ENCODE results near the gene CTXN3.
"Not testable (repeated sequence)": the region's sequence is repeated elsewhere in the genome, so short reads cannot be mapped to it uniquely, and the experiment has no call there.

CTXN3 gene

DNA sequence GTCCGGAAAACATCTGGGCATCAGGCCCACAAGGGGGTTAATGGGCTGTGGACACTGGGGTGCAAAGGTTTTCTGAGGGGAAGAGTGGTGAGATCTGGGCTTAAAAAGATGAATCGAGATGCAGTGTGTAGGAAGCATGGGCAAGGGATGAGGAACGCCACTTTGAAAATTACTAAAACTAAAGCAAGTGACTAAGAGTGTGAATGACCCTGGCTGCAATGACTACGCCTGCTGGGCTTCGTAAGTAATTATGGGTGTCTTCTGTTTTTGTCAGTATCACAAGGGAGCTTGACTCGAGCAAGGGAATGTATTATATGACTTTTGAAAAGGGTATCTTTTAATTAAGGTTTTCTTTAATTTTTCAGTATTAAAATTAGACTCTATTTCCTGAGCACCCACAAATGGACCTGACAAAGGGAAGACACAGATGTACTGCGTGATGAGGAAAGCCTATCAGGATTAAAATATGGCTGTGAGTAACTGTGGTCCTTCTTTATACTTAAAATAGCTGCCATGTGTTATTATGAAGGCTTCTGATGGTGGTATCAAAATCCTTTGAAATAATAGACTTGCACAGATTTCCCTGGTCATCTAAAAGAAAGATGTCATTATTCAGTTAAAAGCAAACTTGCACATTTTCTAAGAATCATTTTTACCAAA, 4.2 kb downstream of the CTXN3 start:
- DNase-seq (ENCODE audit: low read depth), result no peak

DNA sequence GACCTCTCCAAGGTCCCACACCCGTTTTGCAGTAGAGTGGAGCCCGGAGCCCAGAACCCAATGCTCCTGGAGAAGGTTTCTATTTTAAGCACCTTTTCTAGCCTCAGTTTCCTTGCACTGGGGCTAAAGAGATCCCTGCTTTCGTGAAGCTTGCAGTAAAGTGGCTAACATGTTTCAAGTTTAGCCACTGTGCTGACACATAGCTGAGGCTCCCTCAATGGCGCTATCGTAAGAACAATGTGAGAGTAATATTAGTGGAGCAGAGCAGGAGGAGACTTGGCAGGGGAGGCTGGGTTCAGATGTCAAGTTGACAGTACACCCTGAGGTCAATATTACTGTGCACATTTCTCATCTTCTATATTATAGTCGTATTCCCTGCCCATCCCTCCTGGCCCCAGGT, 7.9 kb downstream of the CTXN3 start:
- DNase-seq (ENCODE audit: low read depth), result no peak

DNA sequence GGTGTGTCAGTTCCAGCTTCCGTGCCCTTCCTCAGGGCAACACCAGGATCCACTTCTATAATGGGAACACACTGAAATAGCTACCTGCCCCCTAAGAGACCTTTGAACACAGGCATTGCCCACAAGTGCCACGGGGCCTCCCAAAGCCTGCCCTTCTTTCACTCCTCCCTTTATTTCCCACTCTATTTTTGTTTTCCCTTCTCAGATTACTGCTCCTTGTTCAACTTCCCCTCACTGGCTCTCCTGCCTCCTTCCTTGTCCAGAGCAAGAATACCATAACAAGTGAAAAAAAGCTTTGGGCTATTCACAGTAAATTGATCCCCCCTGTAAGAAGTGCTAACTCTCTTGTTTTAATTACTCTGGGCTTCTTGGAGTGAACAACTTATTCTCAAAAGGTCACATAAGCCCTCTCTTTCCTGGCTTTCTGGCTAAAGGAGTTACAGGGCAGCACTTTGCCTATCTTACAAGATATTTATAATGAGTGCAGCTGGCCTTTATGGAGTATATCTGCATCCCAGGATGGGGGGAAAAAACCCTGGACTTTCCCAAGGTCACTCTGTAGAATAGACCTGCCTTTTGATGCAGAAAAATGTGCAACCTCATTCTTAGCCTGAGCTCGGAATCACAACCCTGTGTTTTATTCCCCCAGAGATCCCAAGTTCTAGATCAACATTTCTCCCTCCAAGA, 11.3 kb downstream of the CTXN3 start:
- DNase-seq (ENCODE audit: low read depth), result no peak

DNA sequence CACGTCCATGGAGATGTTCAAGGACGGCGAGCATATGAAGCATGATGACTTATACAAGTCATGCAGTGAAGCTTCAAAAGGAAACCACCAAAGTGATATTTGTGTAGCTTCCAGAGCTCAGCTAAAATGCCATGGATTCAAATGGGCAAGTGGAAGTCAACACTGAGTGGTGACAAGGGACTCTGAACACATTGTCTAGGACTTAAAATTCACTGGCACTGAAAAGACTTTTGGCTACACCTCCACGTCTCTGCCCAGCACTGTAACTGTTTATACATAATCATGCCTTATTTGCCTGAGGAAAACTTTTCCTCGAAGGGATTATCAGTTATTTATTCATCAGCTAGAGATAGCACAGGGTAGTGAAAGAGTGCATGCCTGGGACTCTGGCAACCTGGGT, 15.2 kb downstream of the CTXN3 start:
- DNase-seq (ENCODE audit: low read depth), result no peak

DNA sequence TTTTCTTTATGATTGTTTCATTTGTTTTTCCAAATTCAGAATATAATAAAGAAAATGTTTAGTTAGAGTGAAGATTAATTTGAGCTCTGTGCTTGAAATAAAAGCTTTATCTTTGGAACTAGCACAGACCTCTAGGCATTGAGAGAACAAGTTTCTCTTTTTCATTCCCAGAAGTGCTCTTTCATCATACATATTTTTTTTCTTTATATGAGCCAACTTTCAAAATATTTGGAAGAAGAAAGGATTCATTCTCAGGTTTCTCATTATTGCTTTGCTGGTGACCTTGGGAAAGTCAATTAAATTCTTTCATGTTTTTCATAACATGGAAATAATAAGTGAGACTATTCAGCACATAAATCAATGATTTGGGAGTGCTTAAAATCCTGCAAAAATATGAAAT, 16.8 kb downstream of the CTXN3 start:
- DNase-seq (ENCODE audit: low read depth), result no peak

DNA sequence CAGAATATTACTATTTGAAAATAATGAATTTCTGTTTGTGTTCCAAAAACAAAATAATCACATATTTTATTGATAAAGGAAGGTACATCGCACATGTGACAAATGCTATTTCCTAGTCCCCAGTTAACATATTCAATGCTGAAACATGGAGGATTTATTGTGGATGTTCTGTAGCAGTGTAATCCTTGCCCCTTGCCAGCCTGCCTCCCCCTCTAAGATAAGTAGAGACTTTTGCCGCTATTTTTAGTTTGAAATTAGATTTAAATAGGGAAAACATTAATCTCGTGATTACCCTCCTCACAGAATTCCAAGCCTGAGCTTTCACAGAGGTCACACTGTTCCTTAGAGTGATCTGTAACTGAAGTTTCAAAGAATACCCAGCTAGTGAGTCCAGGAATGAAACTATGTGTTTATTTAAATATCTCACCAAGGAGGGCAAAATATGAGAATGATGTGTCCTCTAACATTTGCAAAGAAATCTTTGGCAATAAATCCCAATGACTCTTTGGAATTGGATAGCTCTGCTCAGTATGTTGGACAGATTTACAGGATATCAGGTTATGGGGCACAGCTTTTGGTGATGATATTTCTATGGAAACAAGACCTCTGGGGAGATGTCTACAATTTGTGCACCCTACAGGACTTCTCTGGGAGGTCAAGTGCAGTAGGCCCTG, 17.3 kb downstream of the CTXN3 start:
- DNase-seq (ENCODE audit: low read depth), result no peak

DNA sequence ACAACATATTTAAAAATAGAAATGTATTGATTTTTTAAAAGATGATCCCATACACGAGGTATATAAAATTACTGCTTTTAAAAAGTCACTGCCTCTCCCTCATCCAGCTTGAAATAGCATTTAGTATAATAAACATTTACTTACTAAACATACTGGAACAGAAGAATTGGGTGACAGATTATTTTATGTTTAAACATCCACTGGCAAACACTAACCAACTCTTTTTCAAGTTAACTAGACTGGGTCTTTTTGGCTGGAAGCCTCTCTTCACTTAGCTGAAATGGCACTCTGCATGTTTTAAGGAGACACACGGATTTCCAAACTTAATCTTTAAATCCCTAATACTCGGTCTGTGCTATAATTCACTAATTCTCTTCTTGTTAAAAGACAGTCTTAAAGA, 19.0 kb downstream of the CTXN3 start:
- DNase-seq (ENCODE audit: low read depth), result no peak

DNA sequence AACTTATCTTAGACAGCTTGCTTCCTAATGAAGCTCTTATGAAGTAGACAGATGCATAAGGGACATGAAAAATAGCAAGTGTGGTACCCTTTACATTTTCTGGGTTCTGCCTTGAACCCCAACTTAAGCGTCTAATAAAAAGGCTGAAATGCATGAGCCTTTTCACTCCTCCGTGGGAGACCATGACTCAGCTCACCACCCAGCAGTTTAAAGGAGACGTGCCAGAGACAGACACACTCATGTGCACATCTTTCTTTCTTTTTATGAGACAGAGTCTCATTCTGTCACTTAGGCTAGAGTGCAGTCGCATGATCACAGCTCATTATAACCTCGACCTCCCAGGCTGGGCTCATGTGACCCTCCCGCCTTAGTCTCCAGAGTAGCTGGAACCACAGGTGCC, 22.3 kb downstream of the CTXN3 start:
- no peak for DNase-seq (ENCODE audit: low read depth)

DNA sequence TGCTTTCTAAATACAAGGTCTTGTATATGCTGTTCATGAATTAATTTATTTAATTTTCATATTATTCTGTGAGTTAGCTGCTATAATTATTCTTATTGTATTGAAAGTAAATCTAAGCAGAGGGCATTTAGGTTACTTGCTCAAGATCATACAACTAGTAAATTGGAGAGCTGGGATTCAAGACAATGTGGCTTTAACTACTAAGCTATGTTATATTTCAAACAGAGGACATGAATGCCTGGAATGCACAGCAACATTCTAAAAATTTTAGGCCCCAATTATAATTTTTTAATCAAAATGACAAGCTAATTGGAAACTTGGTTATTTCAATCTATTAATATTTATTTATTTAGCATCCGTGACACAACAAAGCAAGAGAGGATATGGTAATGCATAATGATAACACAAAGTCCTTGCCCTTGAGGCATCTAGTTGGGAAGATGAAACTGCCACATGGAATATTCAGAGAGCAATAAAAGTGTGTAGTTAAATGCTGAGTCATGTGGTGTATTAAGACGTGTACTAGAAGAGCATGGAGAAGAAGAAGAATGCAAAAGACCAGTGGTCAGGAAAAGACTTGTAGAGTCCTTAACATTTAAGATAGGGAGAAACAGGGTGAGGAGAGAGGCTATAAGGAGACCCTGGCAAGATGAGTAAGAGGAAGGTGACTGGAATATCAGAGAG, 24.4 kb downstream of the CTXN3 start:
- no peak for DNase-seq (ENCODE audit: low read depth)

DNA sequence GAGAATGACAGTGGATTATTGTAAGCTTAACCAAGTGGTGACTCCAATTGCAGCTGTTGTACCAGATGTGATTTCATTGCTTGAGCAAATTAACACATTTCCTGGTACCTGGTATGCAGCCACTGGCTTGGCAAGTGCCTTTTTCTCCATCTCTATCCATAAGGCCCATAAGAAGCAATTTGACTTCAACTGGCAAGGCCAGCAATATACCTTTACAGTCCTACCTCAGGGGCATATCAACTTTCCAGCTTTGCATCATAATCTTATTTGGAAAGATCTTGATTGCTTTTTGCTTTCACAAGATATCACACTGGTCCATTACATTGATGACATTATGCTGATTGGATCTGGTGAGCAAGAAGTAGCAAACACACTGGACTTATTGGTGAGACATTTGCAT, 28.1 kb downstream of the CTXN3 start:
- DNase-seq (ENCODE audit: low read depth), result not testable (repeated sequence)

DNA sequence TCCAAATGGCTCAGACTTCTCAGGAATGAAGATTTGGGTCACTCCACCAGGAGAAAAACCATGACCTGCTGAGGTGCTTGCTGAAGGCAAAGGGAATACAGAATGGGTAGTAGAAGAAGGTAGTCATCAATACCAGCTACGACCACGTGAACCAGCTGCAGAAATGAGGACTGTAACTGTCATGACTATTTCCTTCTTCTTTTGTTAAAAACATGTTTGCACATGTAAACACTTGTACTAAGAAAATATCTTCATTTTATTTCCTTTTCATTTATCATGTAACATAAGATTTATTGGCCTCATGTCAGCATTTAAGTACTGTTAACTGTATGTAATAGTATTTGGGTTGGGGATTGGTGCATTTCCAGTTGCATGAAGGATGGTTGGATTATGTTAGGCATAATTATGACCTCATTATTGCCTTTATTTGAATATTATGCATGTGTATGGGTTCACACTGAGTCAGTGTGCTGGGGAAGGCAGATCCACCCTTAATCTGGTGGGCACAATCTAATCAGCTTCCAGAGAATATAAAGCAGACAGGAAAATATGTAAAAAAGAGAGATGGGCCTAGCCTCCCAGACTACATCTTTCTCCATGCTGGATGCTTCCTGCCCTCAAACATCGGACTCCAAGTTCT, 30.9 kb downstream of the CTXN3 start:
- not testable (repeated sequence) for DNase-seq (ENCODE audit: low read depth)

DNA sequence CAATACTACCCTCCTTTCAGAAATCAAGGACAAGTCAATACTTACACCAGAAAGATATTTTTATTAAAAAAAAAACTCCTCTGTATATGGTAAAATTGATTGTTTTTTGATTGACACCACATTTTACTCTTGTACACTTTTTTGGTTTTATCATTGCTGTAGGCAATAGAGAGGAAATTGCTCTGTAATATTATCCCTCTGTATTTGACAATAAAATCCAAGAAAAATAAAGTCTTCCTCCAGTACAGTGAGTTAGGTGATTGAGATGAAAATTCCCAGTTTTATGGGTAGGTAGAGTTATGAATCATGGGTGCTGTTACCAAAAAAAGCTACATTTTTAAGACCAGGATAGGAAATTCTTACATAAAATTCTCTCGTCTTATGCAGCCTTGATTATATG, 31.7 kb downstream of the CTXN3 start:
- no peak for DNase-seq (ENCODE audit: low read depth)

DNA sequence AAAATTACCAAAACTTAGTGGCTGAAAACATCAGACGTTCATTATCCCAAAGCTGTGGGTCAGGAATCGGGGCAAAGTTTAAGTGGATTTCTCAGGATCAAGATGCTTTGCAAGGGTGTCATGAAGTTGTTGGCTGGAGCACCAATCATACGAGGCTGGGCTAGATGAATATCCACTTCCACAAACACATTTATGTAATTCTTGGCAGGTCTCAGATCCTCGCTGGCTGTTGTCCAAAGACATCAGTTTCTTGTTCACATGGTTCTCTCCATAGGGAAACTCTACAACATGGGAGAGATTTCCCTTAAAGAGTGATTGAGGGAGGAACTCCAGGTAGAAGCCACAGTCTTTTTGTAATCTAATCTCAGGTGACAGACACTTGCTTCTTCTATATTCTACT, 34.1 kb downstream of the CTXN3 start:
- no peak for DNase-seq (ENCODE audit: low read depth)

DNA sequence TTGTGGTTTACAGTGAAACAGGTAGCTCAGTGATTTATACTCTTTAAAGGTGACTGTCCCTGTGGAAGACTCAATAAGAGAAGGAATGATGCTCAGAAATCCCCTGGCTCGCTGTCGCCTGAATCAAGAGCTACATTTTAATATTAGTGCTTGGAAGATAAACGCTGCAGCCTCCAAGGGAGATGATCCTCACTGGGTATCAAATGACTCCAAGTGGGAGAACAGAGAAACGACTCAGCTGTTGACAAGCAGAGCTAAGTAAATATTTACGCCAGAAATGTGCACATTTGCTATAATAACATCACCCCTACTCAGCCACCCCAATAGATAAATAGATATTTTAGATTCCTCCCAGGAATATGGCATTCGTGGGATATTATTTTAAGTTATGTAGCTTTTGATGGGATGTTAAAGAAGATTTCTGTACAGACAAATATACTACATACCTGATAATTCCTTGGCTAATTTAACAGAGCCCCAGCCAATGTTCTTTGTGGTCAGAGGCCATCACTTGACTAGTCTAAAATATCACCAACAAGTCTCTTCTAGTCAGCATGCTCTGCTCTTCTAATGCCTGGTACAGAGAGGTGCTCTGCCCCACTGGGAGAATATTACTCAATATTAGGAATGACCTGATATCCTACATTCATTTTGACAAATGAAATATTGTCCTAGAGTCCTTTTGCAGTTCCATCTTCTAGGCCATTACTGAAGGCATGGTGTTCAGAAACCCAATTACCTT, 36.0 kb downstream of the CTXN3 start:
- DNase-seq (ENCODE audit: low read depth), result no peak

DNA sequence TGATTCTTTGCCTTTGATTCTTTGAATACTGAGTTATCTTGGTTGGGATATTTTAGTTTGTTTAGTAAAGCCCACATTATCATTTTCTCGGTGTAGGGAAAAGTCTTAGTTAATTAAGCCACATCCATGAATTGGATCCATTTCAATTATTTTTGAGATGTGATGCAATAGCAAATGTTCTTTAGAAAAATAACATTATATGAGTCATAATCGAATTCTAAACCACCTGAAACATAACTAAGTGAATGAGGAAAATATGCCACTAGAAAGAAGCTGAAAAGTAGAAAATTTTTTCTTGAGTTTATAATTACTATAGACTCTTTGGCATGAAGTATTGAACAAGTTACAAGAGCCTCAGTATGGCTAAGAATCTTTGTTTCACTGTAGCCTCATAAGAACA, 36.8 kb downstream of the CTXN3 start:
- no peak for DNase-seq (ENCODE audit: low read depth)

DNA sequence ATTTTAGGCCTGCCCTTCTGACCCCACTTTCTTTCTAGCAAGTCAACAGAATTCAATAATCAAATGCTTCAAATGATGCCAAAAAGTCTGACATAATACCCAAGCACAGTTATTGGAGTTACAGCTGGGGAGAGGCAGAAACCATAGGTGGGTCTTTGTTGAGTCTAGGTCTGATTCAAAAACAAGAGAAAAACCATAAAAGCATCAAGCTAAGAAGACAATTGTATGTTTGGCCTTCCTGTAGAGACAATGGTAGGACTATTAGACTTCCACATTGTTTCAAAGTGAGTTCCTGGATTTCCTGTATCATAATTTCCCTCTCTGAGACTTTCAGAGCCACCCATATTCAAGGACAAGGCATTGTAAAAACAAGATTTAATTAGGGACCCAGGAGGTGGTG, 37.5 kb downstream of the CTXN3 start:
- DNase-seq (ENCODE audit: low read depth), result no peak

DNA sequence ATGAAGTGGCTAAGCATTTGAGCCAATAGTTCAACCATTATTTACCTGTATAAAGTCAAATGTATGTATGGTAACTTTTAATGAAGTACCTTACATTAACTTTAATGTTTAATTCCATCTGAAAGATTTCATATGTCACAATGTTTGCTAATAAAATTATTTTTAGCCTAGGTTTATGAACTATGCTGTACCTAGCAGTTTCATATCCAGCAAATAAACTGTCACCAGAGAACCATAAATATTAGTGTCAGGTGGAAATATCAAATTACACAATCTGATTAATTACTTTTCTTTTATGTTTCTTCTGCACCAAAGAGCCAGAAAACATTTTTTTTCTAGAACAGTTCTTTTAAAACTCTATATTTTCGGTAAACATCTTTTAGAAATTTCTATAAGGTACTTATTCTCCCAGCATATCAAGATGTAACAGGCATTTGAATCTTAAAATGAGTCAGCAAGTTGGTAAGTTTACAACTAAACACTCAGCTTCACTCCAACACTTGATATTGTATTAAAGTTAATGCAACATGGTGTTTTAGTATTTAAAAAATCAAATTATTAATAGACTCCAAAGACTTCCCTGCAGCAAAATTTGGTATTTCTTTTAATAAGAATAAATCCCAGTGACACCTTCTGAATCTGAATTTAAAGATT, 45.8 kb downstream of the CTXN3 start:
- DNase-seq (ENCODE audit: low read depth), result no peak

DNA sequence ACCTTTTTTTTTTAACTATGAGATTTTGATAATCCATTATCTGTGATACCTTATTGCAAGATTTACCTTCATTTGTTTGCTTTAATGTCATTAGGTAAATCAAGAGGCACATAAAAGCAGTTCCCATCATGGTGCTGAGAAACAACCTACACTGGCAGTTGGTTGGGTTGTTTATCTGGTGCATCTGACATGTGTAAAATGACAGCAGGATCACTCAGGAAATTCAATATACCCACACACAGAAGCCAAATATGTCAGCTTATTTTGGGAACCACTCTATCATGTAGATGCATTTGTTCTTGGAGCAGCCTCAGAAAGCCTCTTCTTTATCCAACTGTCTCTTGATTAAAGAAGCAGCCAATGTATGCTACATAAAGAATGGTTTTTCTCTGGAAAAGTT, 46.5 kb downstream of the CTXN3 start:
- DNase-seq (ENCODE audit: low read depth), result no peak

DNA sequence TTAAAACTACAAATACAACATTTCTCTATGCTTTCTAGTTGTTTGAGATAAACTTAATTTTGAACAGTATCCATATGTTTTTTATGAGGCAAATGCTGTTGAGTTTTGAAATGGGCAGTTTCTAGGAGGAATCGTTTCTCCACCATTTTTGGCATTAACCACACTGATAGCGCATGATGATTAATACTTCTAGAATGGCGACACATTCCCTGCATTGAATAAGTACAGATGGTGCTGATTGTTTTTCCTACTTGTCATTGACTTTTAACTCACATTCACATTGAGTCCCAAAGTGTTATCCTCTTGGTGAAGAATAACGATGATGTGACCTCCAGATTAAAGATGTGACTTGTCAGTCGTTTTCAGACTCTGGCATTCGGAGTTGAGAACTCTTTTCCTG, 47.8 kb downstream of the CTXN3 start:
- DNase-seq (ENCODE audit: low read depth), result no peak

DNA sequence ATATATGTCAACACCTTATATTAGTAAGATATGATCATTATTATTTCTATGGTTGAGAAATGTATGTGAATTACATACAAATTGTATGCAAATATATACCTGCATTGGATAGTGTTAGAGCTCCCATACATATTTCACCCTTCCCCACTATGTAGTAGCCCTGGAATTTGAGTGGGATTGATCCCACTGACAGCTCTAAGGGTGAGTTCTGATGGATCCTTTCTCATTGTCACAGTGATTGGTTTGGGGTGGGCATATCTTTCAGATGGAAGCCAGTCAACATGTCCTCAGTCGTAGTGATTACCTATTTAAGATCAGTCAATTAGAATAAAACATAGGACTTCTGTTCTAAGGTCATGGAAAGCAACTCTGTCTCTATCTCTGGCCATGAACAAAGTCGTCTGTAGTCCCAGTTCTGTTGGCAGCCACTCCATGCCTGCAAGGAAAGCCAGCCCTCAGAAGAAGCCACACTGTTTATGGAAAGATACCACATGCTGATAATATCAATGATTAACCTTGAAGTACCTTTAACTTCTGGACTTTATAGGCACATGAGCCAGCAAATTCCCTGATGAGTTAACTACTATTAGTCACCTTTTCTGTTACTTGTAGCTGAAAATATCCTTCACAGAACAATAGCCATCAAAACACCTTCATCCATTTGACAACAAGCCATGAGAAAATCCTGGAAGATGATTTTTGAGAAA, 49.2 kb downstream of the CTXN3 start:
- DNase-seq (ENCODE audit: low read depth), result no peak

DNA sequence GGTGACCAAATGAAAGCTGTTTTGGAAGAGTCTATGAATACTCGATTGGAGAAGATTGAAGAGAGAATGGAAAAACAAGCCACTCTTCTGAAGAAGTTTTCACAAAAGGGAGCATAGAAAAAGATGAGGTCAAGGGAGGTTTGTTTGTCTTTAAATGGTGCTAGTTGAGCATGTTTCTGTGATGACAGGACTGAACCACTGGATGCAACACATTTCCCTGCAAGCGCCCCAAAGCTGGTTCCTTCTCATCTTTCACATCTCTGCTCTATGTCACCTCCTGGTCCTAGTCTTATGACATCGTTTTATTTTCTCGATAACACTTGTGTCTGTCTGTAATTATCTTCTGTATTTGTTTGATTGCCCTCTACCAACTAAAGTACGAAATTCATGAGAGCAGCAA, 50.5 kb downstream of the CTXN3 start:
- no peak for DNase-seq (ENCODE audit: low read depth)

Data from stimulated activated CD8-positive, alpha-beta memory T cell treated with anti-CD3 and anti-CD28 coated beads, Interleukin-12 subunit alpha, Interleukin-12 subunit beta, amount 100 ng/mL, for 4 hours (primary cell).